Activated T-cell treated with anti-CD3 and anti-CD28 coated beads for 48 hours (primary cell): ENCODE data around the gene MMP26.

Experiments used
- DNase-seq: peaks from one replicate; pipeline ENCODE4 v3.0.0-alpha.2; 2020; ENCODE audit warnings: low read depth

MMP26 gene

DNA sequence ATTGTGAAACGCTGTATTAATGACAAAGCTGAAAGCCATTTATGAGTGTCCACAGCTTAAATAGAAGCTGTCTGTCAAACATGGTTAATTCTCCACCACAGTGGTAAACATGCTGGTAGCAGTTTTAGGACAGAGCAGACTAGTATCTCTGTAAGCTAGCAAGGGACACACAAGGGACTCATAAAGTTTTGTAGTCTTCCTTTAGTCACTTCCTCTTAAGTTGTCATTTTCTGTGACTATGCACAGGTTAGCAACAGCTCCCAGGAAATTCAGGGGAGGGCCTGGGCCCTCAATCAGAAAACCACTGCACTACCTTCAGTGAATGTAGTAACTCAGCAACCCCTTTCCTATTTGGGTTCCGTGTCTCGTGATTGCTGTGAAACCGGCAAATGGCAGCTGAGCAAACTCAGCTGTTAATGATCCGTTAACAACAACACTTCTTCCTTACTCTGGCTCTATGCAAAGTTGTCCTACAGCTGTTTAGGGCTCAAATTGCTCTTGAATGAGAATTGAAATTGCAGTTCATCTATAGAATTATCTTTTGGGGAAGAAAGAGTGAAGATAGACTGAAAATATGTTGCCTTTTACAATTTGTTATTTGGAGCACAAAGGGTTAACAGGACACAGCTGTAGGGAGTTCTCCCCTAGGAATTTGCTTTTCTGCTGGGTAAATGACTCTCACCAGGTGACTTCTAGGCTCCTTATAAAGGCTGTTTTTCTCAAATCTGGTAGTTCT lies at the start of gene MMP26:
Gene MMP26, plus strand, starts transcription at position 731 of the 736 bp plus-strand sequence.
- no peak for DNase-seq

- DNase-seq = no peak
Observed at GRCh38 chr11:4658629-4659445, 45.7 kb upstream of the MMP26 start.

- DNase-seq = no peak
Observed at GRCh38 chr11:4662876-4663275, 41.7 kb upstream of the MMP26 start.

- DNase-seq = no peak
Observed at GRCh38 chr11:4664183-4664582, 40.4 kb upstream of the MMP26 start.

GRCh38 chr11:4664786-4665185 lies 39.8 kb upstream of the MMP26 start:
- no peak for DNase-seq

DNA sequence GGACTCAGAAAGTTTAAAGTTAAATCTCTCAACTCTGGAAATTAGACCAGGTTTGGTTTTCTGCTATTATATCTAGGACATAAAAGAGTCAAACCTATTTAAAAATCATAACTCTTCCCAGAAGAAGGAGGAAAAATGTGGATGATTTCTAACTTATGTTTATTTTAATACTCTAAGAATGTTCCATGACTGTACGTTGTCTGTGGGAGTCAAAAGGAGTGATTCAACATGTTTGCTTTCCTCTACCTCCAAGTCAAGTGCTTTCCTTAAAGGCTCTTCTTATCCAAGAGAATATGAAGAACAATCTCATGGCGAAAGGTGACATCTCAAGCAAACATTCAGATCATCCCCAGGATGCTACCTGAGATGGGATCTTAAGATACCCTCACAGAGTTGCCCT lies 39.2 kb upstream of the MMP26 start:
- DNase-seq = no peak

DNA sequence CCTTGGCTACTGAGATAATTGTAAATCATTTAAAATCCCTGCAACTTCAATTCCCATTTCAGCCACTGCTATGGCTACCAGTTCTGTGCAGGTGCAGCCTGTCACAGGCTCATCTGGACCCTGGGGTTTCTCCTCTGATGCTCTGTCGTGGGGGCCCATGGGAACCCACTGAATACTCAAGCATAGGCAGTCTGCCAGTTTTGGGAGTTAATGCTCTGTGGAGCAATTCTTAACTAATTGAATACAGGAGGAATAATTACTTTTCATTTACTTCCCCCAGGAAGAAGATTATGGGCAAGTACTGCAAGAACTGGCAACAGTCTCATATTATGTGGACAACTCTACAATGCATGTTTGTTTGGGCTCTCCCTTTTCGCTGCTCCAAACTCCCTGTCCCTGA lies 32.8 kb upstream of the MMP26 start:
- DNase-seq = no peak

DNA sequence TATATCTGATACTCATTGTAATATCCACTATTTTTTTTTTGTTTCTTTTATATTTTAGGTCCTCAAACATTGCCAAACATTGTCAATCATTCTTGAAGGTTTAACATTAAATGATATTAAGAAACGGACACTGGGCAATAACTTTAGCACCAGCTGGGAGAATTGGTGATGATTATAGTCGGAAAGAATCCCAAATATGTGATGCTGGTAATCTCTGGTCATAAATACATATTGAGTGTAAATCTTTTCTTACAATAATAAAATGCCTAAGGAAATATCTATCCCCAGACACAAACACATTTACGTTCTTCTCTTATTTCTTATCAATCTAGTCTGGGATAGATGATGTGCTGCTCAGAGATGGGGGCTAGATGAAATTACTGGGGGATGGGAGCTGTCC lies 32.1 kb upstream of the MMP26 start:
- DNase-seq = no peak

- no peak for DNase-seq
Observed at GRCh38 chr11:4673781-4674180, 30.8 kb upstream of the MMP26 start.

DNA sequence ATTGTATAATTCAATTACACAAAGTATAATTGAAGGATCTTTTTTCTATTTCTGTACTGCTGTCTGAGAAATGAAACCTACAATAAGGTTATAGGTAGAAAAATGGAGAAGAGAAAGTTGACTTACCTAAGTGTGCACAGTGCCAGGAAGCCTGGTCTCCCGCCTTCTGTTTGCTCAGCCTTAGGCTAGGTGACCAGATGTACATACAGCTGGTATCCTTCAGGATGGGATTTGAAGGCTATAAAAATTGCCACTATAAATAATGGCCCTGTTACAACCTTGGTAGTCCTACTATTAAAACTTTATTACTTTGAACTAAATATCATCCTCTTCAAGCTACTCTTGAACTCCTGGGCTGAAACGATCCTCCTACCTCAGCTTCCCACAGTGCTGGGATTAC lies 26.6 kb upstream of the MMP26 start:
- no peak for DNase-seq

DNA sequence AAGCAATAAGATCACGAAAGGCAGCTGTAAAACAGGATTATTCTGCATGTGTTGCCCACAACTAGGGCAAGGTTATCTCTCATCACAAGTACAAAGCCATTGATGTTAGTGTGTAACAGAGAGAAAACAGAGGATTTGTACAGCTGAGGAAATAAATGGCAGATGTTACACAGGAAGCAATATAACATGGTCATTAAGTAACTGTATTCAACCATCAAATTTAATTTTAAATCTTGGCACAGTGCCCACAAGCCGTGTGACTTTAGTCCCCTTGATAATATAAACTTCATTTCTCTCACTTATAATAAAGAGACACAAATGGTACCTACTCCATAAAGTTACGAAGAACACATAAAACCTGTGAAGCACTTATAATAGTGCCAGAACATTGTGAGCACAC lies 24.2 kb upstream of the MMP26 start:
- DNase-seq = no peak

- DNase-seq = no peak
Observed at GRCh38 chr11:4682623-4683419, 21.8 kb upstream of the MMP26 start.

DNA sequence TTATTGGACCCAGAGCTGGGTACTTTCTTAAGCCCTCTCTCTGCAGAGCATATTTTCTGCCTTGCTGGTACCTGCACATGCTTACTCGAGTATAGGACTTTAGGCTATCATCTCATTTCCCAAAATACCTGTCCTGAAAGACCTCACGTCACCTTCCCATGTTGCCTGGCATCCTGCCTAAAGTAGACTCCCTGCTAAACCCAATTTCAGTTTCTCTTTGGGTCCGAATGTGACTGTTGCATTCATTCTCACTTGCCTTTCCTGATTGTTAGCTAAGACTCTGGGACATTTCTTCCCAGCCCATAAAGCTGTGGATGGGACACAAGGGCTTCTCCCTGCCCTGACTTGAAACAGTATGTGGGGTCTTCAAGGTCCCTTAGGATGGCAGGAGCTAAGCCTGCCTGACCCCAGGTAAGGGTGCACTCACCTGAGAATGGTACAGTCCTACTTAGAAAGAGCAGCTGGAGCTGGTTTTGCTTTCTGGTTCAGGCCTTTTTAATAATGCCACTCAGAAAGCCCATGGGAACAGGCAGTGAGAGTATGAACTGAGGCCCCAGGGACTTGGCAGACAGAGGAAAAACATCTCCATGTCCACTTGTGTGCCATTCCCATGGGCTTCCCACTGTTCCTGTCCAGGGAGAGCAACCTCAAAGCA lies 19.8 kb upstream of the MMP26 start:
- no peak for DNase-seq

DNA sequence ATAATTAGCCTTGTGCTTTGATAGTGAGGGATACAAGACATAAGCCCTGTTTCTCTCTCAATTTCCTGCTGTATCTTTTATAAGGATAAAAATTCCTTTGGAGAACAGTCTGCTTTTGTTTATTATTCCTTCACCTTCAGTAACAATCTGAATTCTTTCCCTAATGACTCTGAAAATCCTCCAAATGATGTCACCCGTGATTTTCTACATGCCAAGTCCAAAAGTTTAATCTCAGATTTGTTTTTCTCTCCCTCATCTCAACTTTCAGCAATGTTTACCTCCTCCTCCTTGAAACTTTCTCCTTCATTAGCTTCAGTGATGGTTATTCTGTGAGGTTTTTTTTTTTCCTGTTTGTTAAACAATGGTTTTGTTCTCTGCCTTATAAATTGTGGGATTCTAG lies 9.1 kb upstream of the MMP26 start:
- DNase-seq = no peak

DNA sequence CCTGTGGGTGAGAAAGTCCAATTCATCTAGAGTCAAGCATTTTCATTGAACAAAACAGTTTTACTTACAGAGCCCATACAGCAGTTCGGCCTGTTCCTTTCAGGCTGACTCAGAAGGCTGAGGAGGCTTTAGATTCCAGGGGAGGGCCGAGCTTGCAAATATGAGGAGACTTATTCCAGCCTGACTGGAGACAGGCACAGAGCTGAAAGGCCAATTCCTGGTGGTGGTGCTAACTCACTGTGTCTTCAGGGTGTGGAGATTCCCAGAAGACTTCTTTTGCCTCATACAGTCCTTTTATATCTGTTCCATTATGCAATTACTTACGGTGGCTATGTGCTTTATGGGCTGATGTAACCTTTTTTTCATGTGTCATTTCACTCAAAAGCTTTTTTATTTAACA lies 7.0 kb upstream of the MMP26 start, which contains the start of gene OR51E2:
Gene OR51E2, minus strand, starts transcription at position 269 of the 400 bp plus-strand sequence. CDS start 15,142 bp downstream, outside the sequence.
- no peak for DNase-seq

DNA sequence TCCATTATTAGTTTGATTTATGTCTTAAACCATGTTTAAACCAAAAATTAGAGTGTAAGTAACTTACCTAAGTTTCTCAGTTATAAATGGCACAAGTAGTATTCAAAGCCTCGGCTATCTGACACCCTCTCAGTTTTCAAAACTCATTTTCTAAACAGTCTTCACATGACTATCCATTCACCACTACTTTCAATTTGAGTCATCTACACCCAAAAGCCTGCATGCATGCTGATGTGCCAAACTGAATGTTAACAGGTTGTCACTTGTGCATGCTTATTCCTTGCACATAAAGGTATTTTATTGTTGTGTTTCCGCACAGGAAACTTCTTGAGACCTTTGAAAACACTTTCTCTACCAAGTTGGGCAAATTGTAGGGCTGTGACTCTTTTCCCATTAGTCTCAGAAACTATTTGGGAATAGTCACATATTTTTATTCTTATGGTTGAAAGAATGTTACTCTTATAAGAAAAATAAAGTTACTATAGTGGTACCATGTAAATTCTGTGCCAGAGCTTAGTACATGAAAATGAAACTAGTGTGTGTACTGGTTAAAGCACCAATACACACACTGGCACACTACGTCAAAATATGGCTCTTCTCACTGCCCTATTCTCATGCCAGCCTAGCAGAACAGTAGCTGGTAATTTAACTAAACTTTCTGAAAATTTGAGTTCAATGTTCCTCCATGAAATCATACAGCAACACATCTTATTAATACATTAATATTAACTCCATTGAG lies 4.7 kb upstream of the MMP26 start:
- DNase-seq = no peak

- no peak for DNase-seq
Observed at GRCh38 chr11:4700436-4700820, 4.2 kb upstream of the MMP26 start.

DNA sequence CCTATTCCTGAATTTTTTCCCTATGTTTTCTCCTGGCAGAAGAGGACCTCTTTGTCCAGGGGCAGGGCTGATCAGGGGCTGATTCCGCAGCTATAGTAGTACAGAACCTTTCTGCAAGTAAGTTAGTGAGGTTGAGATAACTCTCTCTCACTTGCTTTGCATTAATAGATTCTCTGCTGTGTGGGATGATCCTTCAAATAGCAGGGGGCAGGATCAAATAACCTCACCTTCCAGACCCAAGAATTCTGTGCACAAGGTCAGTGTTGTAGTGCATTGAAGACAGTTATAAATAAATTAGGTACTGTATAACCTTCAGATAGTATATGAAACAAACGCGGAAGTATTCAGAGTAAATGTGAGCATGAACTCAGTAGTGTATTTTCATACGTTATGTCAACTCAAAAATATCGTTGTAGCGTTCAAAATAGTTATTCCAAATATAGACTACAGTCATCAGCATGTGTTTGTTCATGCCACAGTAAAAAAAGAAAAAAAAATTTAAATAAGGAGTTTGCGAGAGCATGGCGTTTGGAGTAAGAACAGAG lies 278 bp downstream of the MMP26 start:
- no peak for DNase-seq

DNA sequence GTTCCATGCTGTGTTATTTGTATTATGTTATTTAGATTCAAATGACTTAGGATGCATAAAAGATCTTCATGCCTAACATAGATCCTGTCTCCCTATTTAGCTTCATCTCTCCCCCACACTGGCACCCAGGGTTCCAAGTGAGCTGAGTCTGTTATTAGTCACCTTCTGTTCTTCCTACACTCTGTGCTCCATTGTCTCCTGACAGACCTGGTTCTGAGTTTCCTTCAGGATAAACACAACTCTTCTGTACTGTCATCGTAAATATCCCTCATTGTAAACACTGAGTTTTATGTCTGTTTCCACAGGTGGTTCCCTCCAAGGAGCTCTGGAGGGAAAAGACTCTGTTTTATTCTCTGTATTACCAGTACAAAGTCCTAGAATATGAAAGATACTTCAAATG lies 8.7 kb downstream of the MMP26 start:
- no peak for DNase-seq

DNA sequence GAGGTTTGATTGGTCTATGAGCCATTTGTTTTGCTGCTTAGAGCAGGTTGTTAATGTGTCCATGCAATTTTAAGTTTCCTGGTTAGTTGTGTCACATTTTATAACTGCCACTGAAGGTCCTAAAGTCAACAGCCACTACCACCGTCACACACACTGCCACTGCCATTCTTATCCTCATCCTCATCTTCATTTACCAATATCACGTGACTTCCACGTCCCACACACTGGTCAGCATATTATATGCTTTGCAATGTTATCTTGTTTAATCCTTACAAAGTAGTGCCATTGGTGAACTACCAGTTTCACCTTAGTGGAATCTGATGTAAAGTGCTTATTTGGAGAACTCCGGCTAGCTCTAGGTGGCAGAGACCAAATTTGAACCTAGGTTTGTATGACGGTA lies 9.7 kb downstream of the MMP26 start:
- no peak for DNase-seq
